ENCODE measurements around the gene OR7C2.

The OR7C2 gene

GRCh38 chr19:14979476-14980255 lies 38.4 kb downstream of the OR7C2 start, which contains the start of gene SLC1A6:
Gene SLC1A6, minus strand, starts transcription at chr19:14979864. Its CDS starts 6,954 bp downstream, at chr19:14972910.
- no peak for DNase-seq

GRCh38 chr19:14985133-14985532 lies 43.8 kb downstream of the OR7C2 start:
- no peak for DNase-seq

Measured in cortex of kidney (tissue), 1 donor.